OCI-M2 (cell line): ENCODE data around the gene EYA2.

ENCODE experiments used
- DNase-seq: peaks from one replicate; lab custom pipeline; 2025; ENCODE audit not compliant: unreplicated experiment; lab: John Stamatoyannopoulos, UW

EYA2 gene

GRCh38 chr20:47133809-47134456 lies 239.3 kb downstream of the EYA2 start:
- DNase-seq = no peak

GRCh38 chr20:47136782-47137181 lies 242.1 kb downstream of the EYA2 start:
- no peak for DNase-seq

- DNase-seq = no peak
These were observed 242.7 kb downstream of the EYA2 start for GRCh38 chr20:47137231-47137870.

GRCh38 chr20:47139934-47140535 lies 245.4 kb downstream of the EYA2 start:
- DNase-seq = no peak

- DNase-seq = no peak
These were observed 246.8 kb downstream of the EYA2 start for GRCh38 chr20:47141350-47141921.

GRCh38 chr20:47141941-47142773 lies 247.5 kb downstream of the EYA2 start:
- no peak for DNase-seq

GRCh38 chr20:47142774-47143170 lies 248.1 kb downstream of the EYA2 start:
- DNase-seq = no peak

- no peak for DNase-seq
These were observed 249.0 kb downstream of the EYA2 start for GRCh38 chr20:47143657-47144056.

- DNase-seq = no peak
These were observed 249.8 kb downstream of the EYA2 start for GRCh38 chr20:47144463-47144862.

GRCh38 chr20:47146686-47147085 lies 252.0 kb downstream of the EYA2 start:
- no peak for DNase-seq

GRCh38 chr20:47148059-47148458 lies 253.4 kb downstream of the EYA2 start:
- no peak for DNase-seq

- no peak for DNase-seq
These were observed 255.3 kb downstream of the EYA2 start for GRCh38 chr20:47149939-47150338.

GRCh38 chr20:47150403-47151152 lies 255.9 kb downstream of the EYA2 start:
- DNase-seq = no peak

GRCh38 chr20:47152068-47152467 lies 257.4 kb downstream of the EYA2 start:
- no peak for DNase-seq

- DNase-seq = no peak
These were observed 259.4 kb downstream of the EYA2 start for GRCh38 chr20:47154089-47154488.

- no peak for DNase-seq
These were observed 261.9 kb downstream of the EYA2 start for GRCh38 chr20:47156301-47157137.

GRCh38 chr20:47159166-47159565 lies 264.5 kb downstream of the EYA2 start:
- DNase-seq = no peak

GRCh38 chr20:47160240-47160639 lies 265.6 kb downstream of the EYA2 start:
- no peak for DNase-seq

- no peak for DNase-seq
These were observed 266.3 kb downstream of the EYA2 start for GRCh38 chr20:47160992-47161391.

- DNase-seq = no peak
These were observed 266.8 kb downstream of the EYA2 start for GRCh38 chr20:47161411-47161810.
